SJSA1 (cell line): ENCODE data around the gene PLD1. TPM values are rescaled to one million over a fixed set of nuclear protein-coding genes. Genes with fewer than 3 reads are reported as not detected.

Experiments
- DNase-seq, 2 experiments: peaks; one replicate each; pipeline ENCODE4 v3.0.0-alpha.2; 2015 to 2020; ENCODE audit warnings: low spot score in 2 of 2, low read depth in 1 of 2
- H3K27ac ChIP-seq: fragments of 250-450 bp; sonication (Bioruptor Pico); 2 replicates; pipeline ENCODE4 v1.5.1; 2020; ENCODE audit warnings: mild to moderate bottlenecking, moderate library complexity
- H3K27me3 ChIP-seq: fragments of 250-450 bp; sonication (Bioruptor Pico); replicated peaks from 2 replicates; pipeline ENCODE4 v1.5.1; 2020; ENCODE audit warnings: mild to moderate bottlenecking, moderate library complexity
- H3K36me3 ChIP-seq: fragments of 250-450 bp; sonication (Bioruptor Pico); 2 replicates; pipeline ENCODE4 v1.5.1; 2020; ENCODE audit warnings: mild to moderate bottlenecking
- H3K4me1 ChIP-seq: fragments of 250-450 bp; sonication (Bioruptor Pico); replicated peaks from 2 replicates; pipeline ENCODE4 v1.6.1; 2021; ENCODE audit warnings: mild to moderate bottlenecking
- H3K4me3 ChIP-seq: fragments of 250-450 bp; sonication (Bioruptor Pico); 2 replicates; pipeline ENCODE4 v1.5.1; 2020; ENCODE audit warnings: mild to moderate bottlenecking
- H3K9me3 ChIP-seq: fragments of 250-450 bp; sonication (Bioruptor Pico); replicated peaks from 2 replicates; pipeline ENCODE4 v1.5.1; 2020; ENCODE audit warnings: mild to moderate bottlenecking
- total RNA-seq: library from RNA; depleted of rRNA; stranded (reverse); fragments of >200 nt; shearing (Covaris generic); gene quantifications from 2 replicates; pipeline ENCODE4 v1.2.3, GENCODE V29; 2014

Gene PLD1
- total RNA-seq, 1 experiment from 2014 or later = 3.3 TPM

DNA sequence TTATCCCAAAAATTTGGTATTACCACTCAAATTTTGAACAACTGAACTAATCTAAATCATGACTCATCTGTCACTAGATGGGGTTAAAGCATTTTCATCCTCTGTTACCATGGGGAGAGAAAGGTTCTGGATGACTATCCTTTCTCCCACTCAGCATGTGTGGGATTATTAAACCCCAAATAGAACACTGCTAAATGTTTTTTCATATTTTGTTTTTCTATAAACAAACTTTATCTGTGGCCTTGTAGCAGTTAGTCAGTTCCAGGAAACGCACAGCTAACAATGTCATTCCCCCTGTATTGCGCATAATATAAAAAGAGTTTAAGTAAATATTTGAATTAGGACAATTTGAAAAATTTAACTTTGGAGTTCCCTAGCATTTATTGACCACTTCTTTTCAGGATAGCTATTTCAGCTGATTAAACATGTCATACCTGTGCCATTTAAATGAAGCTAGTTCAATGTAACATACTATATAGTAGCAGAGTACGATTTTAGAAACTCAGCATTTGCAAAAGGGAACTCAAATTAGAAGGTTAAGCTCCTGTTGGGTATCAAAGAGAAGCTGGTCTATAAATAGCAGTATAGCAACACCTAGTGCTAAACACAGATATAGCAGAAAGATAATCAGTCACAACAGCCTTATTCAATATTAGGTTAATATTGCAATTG is 23.6 kb upstream of the PLD1 start:
- Histone ChIP-seq H3K4me1 (peaks cover 48% of the 10 kb centered on the region), H3K27ac (peak overlapping the region; percentile 32)

GRCh38 chr3:171832989-171833388 is 22.7 kb upstream of the PLD1 start:
- Histone ChIP-seq H3K27ac (0 out of 2 replicates have a peak overlapping the region, but pooled peaks have one; percentile 32), H3K27me3 (no peaks in the 10 kb centered on the region), H3K9me3 (no peaks in the 10 kb centered on the region), H3K4me1 (peaks cover 40% of the 10 kb centered on the region), H3K36me3 (no peaks in the 10 kb centered on the region), H3K4me3 (no peak overlapping the region)
- no peak for DNase-seq

More for the DNA sequence above, 23.6 kb upstream of the PLD1 start:
- H3K27me3 ChIP-seq = no peaks in the 10 kb centered on the region
- DNase-seq = peak in 1 of 2 experiments; percentile 71
- no peaks in the 10 kb centered on the region for H3K9me3 ChIP-seq
- no peak overlapping the region for H3K4me3 ChIP-seq
- H3K36me3 ChIP-seq = no peaks in the 10 kb centered on the region

- H3K27me3 ChIP-seq = no peaks in the 10 kb centered on the region
- no peaks in the 10 kb centered on the region for H3K36me3 ChIP-seq
- H3K4me1 ChIP-seq = peaks cover 43% of the 10 kb centered on the region
- DNase-seq = no peak
- no peak overlapping the region for H3K27ac ChIP-seq
- no peaks in the 10 kb centered on the region for H3K9me3 ChIP-seq
- H3K4me3 ChIP-seq = no peak overlapping the region
Observed at GRCh38 chr3:171831936-171832335, 21.7 kb upstream of the PLD1 start.

DNA sequence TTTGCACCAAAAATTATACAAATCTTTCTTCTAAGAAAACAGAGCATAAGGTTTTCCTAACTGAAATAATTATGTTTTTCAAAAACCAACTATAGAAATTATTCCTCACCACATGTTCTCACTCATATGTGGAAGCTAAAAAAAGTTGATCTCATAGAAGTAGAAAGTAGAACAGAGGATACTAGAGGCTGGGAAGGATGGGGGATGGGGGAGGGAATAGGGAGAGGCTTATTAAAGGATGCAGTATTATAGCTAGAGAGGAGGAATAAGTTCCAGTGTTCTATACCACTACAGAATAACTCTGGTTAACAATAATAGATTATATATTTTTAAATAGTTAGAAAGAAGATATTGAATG is 20.2 kb upstream of the PLD1 start:
- H3K27me3 ChIP-seq = no peaks in the 10 kb centered on the region
- H3K4me1 ChIP-seq = peaks cover 47% of the 10 kb centered on the region
- H3K9me3 ChIP-seq = no peaks in the 10 kb centered on the region
- DNase-seq = no peak
- H3K36me3 ChIP-seq = no peaks in the 10 kb centered on the region
- no peak overlapping the region for H3K27ac ChIP-seq
- H3K4me3 ChIP-seq = no peak overlapping the region

- Histone ChIP-seq H3K36me3 (no peaks in the 10 kb centered on the region), H3K4me1 (peaks cover 52% of the 10 kb centered on the region), H3K4me3 (no peak overlapping the region), H3K9me3 (no peaks in the 10 kb centered on the region), H3K27me3 (no peaks in the 10 kb centered on the region), H3K27ac (no peak overlapping the region)
- DNase-seq = peak; percentile 58 to 66
Observed at GRCh38 chr3:171829841-171830517, 19.7 kb upstream of the PLD1 start.

DNA sequence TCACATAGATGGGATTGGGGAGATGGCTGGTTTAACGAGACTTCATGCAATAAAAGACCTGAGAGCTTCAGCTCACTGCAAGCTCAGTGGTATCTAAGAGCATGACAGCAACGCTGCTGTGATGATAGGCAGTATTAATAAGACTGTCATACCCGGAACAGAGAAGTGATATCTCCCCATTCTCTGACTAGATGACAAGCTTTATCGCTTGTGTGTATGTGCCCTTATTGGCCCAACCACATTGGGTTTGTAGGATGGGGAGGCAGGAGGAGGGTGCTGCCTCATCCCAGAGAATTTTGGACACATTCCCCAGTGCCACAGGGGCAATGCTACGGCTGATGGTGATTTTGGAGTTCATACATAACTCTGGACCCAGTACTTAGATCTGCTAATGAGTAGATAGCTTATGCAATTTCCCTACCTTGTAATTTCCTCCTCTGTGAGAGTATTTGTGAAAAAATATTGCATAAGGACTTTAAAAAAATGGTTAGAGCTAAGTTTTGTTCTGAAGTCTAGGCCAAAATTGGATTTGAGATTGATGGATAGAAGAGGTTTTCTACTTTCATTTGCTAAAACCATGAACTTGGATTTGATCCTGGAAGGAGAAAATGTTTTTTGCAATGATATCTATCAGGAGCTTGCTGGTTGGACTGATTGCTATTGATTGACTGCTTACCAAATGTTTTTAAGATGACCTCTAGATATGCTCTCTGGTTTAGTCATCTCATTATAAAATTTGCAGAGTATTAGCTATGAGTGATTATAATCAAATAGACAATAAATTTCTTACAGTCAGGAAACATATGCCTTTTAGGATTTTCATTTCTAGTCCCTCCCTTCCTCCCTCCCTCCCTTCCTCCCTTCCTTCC is 18.9 kb upstream of the PLD1 start:
- no peak overlapping the region for H3K27ac ChIP-seq

GRCh38 chr3:171827836-171828458 is 17.7 kb upstream of the PLD1 start:
- Histone ChIP-seq H3K4me1 (peaks cover 38% of the 10 kb centered on the region), H3K36me3 (no peaks in the 10 kb centered on the region), H3K4me3 (no peak overlapping the region), H3K27me3 (no peaks in the 10 kb centered on the region), H3K9me3 (no peaks in the 10 kb centered on the region), H3K27ac (no peak overlapping the region)
- no peak for DNase-seq

More for the DNA sequence above, 18.9 kb upstream of the PLD1 start:
- no peak for DNase-seq
- H3K36me3 ChIP-seq = no peaks in the 10 kb centered on the region
- peaks cover 50% of the 10 kb centered on the region for H3K4me1 ChIP-seq
- H3K27me3 ChIP-seq = no peaks in the 10 kb centered on the region
- no peak overlapping the region for H3K4me3 ChIP-seq
- H3K9me3 ChIP-seq = no peaks in the 10 kb centered on the region

GRCh38 chr3:171827385-171827784 is 17.1 kb upstream of the PLD1 start:
- Histone ChIP-seq H3K4me1 (peaks cover 32% of the 10 kb centered on the region), H3K9me3 (no peaks in the 10 kb centered on the region), H3K27ac (no peak overlapping the region), H3K36me3 (no peaks in the 10 kb centered on the region), H3K4me3 (no peak overlapping the region), H3K27me3 (no peaks in the 10 kb centered on the region)
- no peak for DNase-seq

GRCh38 chr3:171825222-171825828 is 15.0 kb upstream of the PLD1 start:
- 0 out of 2 replicates have a peak overlapping the region, but pooled peaks have one; percentile 5 for H3K27ac ChIP-seq
- no peaks in the 10 kb centered on the region for H3K36me3 ChIP-seq
- no peak overlapping the region for H3K4me3 ChIP-seq
- H3K27me3 ChIP-seq = no peaks in the 10 kb centered on the region
- no peak for DNase-seq
- peaks cover 30% of the 10 kb centered on the region for H3K4me1 ChIP-seq
- no peaks in the 10 kb centered on the region for H3K9me3 ChIP-seq

DNA sequence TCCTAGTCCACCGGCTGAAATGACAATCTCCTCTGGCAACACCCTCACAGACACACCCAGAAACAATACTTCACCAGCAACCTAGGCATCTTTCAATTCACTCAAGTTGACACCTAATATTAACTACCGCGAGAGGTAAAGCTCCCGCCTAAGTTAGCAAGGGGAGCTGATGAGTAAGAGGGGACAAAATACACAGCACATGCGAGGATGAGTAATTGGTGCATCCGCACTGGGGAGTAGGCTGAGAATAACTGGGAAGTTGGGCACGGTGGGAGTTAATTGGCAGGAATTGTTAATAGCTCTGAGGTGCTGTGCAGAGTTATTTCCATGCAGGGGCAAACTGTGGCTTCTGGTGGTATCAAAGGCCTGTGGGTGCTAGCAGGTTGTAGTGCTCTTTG is 14.5 kb upstream of the PLD1 start:
- no peaks in the 10 kb centered on the region for H3K27me3 ChIP-seq
- no peaks in the 10 kb centered on the region for H3K9me3 ChIP-seq
- H3K27ac ChIP-seq = 0 out of 2 replicates have a peak overlapping the region, but pooled peaks have one; percentile 5
- no peak overlapping the region for H3K4me3 ChIP-seq
- no peaks in the 10 kb centered on the region for H3K36me3 ChIP-seq
- peaks cover 25% of the 10 kb centered on the region for H3K4me1 ChIP-seq
- DNase-seq = peak in 1 of 2 experiments; percentile 36

- H3K27me3 ChIP-seq = no peaks in the 10 kb centered on the region
- H3K36me3 ChIP-seq = no peaks in the 10 kb centered on the region
- no peak overlapping the region for H3K27ac ChIP-seq
- no peak overlapping the region for H3K4me3 ChIP-seq
- no peak for DNase-seq
- H3K9me3 ChIP-seq = no peaks in the 10 kb centered on the region
- peaks cover 21% of the 10 kb centered on the region for H3K4me1 ChIP-seq
Observed at GRCh38 chr3:171824116-171824515, 13.8 kb upstream of the PLD1 start.

GRCh38 chr3:171822431-171823106 is 12.3 kb upstream of the PLD1 start:
- H3K27ac ChIP-seq = no peak overlapping the region
- peaks cover 15% of the 10 kb centered on the region for H3K4me1 ChIP-seq
- H3K36me3 ChIP-seq = no peaks in the 10 kb centered on the region
- no peak overlapping the region for H3K4me3 ChIP-seq
- DNase-seq = no peak
- H3K9me3 ChIP-seq = no peaks in the 10 kb centered on the region
- no peaks in the 10 kb centered on the region for H3K27me3 ChIP-seq
